SU-DHL-6 (cell line): ENCODE data around the gene HOXA6.

Experiments used
- EZH2phosphoT487 ChIP-seq: fragments of 200-600 bp; sonication (generic), shearing (Covaris generic); conservative IDR thresholded peaks from 2 replicates; pipeline ENCODE4 v1.6.1; 2018; ENCODE audit warnings: mild to moderate bottlenecking, antibody characterized with exemption, low read length, moderate library complexity, mixed read lengths
- TF ChIP-seq, protein P1 (sequence below): fragments of 200-600 bp; sonication (generic); IDR thresholded peaks from one replicate; pipeline ENCODE4 v1.5.1; 2017; ENCODE audit warnings: antibody characterized with exemption, mild to moderate bottlenecking, low read length, moderate library complexity; ENCODE audit not compliant: insufficient read depth, poor library complexity, severe bottlenecking

GRCh38 chr7:27099453-27100370 is 47.9 kb downstream of the HOXA6 start:
- TF ChIP-seq, protein P1, sequence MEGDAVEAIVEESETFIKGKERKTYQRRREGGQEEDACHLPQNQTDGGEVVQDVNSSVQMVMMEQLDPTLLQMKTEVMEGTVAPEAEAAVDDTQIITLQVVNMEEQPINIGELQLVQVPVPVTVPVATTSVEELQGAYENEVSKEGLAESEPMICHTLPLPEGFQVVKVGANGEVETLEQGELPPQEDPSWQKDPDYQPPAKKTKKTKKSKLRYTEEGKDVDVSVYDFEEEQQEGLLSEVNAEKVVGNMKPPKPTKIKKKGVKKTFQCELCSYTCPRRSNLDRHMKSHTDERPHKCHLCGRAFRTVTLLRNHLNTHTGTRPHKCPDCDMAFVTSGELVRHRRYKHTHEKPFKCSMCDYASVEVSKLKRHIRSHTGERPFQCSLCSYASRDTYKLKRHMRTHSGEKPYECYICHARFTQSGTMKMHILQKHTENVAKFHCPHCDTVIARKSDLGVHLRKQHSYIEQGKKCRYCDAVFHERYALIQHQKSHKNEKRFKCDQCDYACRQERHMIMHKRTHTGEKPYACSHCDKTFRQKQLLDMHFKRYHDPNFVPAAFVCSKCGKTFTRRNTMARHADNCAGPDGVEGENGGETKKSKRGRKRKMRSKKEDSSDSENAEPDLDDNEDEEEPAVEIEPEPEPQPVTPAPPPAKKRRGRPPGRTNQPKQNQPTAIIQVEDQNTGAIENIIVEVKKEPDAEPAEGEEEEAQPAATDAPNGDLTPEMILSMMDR = no peak
- no peak for TF ChIP-seq EZH2phosphoT487
